Naive thymus-derived CD4-positive, alpha-beta T cell (primary cell): Measurements from ENCODE around the gene CAP1. TPM values are rescaled to one million over a fixed set of nuclear protein-coding genes. Genes with fewer than 3 reads are reported as not detected.

Experiments used
- ATAC-seq: fragments of 150-1000 bp; cut with Tn5 transposase; 2 replicates; pipeline ENCODE4 v1.10.0; 2021; ENCODE audit warnings: mild to moderate bottlenecking, moderate library complexity
- CTCF ChIA-PET: fragments of 350-600 bp; sonication (Branson Sonifier 250); formaldehyde crosslinking; loops from one replicate; lab custom pipeline; 2021; ENCODE audit warnings: antibody characterized with exemption; lab: Charles Lee
- POLR2A ChIA-PET: fragments of 350-600 bp; sonication (Branson Sonifier 250); formaldehyde crosslinking; loops from one replicate; lab custom pipeline; 2021; ENCODE audit warnings: antibody characterized with exemption, inconsistent platforms; lab: Charles Lee
- DNase-seq, 9 donors: peaks; one replicate each; pipeline versions ENCODE4 v3.0.0 to v3.0.0-alpha.2; 2020 to 2022; ENCODE audit warnings: mixed read lengths in 1 of 9
- H3K27ac ChIP-seq: one replicate; pipeline ENCODE4 v1.7.0; 2013; ENCODE audit warnings: mild to moderate bottlenecking, low read depth, low read length, moderate library complexity
- H3K27me3 ChIP-seq, 2 donors: one replicate each; pipeline ENCODE4 v1.7.0; 2013; ENCODE audit warnings: low read length in 2 of 2, mild to moderate bottlenecking in 2 of 2, moderate library complexity in 2 of 2; ENCODE audit not compliant: control insufficient read depth in 2 of 2, insufficient read depth in 2 of 2
- H3K36me3 ChIP-seq, 3 experiments: 1 replicate in 2 of 3; 2 replicates in 1 of 3; pipeline ENCODE4 v1.7.0; 2013; ENCODE audit warnings: low read length in 3 of 3, mild to moderate bottlenecking in 3 of 3, moderate library complexity in 1 of 3; ENCODE audit not compliant: insufficient read depth in 3 of 3, control insufficient read depth in 2 of 3
- H3K4me1 ChIP-seq, 2 donors: one replicate each; pipeline ENCODE4 v1.7.0; 2013; ENCODE audit warnings: low read length in 2 of 2, mild to moderate bottlenecking in 2 of 2, moderate library complexity in 1 of 2; ENCODE audit not compliant: control insufficient read depth in 2 of 2, insufficient read depth in 2 of 2
- H3K4me3 ChIP-seq: 2 replicates; pipeline ENCODE4 v1.7.0; 2013; ENCODE audit warnings: mild to moderate bottlenecking, low read length
- H3K9me3 ChIP-seq, 3 experiments: 1 replicate in 2 of 3; 2 replicates in 1 of 3; pipeline ENCODE4 v1.7.0; 2013; ENCODE audit warnings: low read length in 3 of 3; ENCODE audit not compliant: control insufficient read depth in 2 of 3
- H3K27ac Mint-ChIP-seq, 9 donors: one replicate each; pipeline ENCODE4 v1.8.0; 2020 to 2022; ENCODE audit warnings: mixed read lengths in 9 of 9, mild to moderate bottlenecking in 8 of 9, moderate library complexity in 5 of 9, inconsistent platforms in 2 of 9
- H3K27me3 Mint-ChIP-seq, 5 donors: one replicate each; pipeline ENCODE4 v1.8.0; 2021 to 2022; ENCODE audit warnings: mixed read lengths in 5 of 5, mild to moderate bottlenecking in 1 of 5
- H3K36me3 Mint-ChIP-seq, 5 donors: one replicate each; pipeline ENCODE4 v1.8.0; 2020 to 2022; ENCODE audit warnings: mixed read lengths in 5 of 5, mild to moderate bottlenecking in 3 of 5, inconsistent platforms in 1 of 5
- H3K4me1 Mint-ChIP-seq, 7 donors: one replicate each; pipeline ENCODE4 v1.8.0; 2020 to 2022; ENCODE audit warnings: mixed read lengths in 7 of 7, mild to moderate bottlenecking in 3 of 7, inconsistent platforms in 1 of 7
- H3K4me3 Mint-ChIP-seq, 10 donors: one replicate each; pipeline ENCODE4 v1.8.0; 2020 to 2022; ENCODE audit warnings: mild to moderate bottlenecking in 10 of 10, mixed read lengths in 10 of 10, moderate library complexity in 6 of 10, inconsistent platforms in 2 of 10
- H3K9me3 Mint-ChIP-seq, 11 donors: one replicate each; pipeline ENCODE4 v1.8.0; 2020 to 2022; ENCODE audit warnings: mixed read lengths in 11 of 11, mild to moderate bottlenecking in 4 of 11, inconsistent platforms in 1 of 11, moderate library complexity in 1 of 11
- intact Hi-C, 2 donors: fragments of 100-400 bp; cut with micrococcal nuclease; formaldehyde crosslinking; loops; one replicate each; pipeline ENCODE4 v1.15.1; 2023
- polyA plus RNA-seq, 2 donors: library from polyadenylated mRNA; unstranded; fragments of 300-500 nt; fragmentation: Illumina TruSeq; gene quantifications; one replicate each; pipeline ENCODE4 v1.2.3, GENCODE V29; 2021
- total RNA-seq, 6 experiments: library from RNA in 5 of 6; stranded (reverse) in 5 of 6; gene quantifications; 1 replicate in 5 of 6; 2 replicates in 1 of 6; pipeline ENCODE4 v1.2.3 and lab custom pipeline; 2021 to 2026

Gene CAP1
- total and polyA plus RNA-seq, 7 experiments from 2014 or later = 176 to 683 (median 378) TPM

DNA sequence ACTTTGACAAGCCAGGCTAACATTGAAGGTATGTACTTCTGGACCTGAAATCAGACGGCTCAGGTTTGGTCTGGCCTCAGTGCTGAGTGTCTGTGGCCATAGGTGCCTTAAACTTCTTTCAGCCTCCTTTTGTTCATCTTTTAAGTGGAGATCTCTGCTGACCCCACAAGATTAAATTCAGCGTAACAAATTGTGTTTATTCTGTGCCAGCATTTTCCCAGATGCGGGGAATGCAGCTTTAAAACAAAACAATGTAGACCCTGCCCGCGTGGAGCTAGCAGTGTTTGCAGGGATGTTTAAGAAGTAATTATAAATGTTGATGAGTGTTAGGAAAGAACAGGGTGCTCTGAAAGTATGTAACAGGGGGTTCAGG is 923 bp downstream of the CAP1 start:
- Histone ChIP-seq H3K9me3 (no peaks in the 10 kb centered on the region), H3K27ac (peak overlapping the region; percentile 91), H3K4me3 (peak overlapping the region; percentile 99), H3K27me3 (no peaks in the 10 kb centered on the region), H3K36me3 (peaks cover 0 to 8% (median 3%) of the 10 kb centered on the region in 3 experiments), H3K4me1 (peaks cover 48 to 58% of the 10 kb centered on the region in 2 donors)
- Mint-ChIP-seq H3K4me3 (peak overlapping the region; percentile 90 to 99 (median 98)), H3K27ac (peak overlapping the region; percentile 85 to 99 (median 97)), H3K36me3 (peaks cover 11 to 52% (median 25%) of the 10 kb centered on the region in 5 donors), H3K27me3 (no peaks in the 10 kb centered on the region), H3K4me1 (peaks cover 60 to 84% (median 73%) of the 10 kb centered on the region in 7 donors), H3K9me3 (peaks cover 0 to 2% (median 0%) of the 10 kb centered on the region in 11 donors)
- intact Hi-C loops = loop anchor here (2.0 to 5.0 kb wide), 5 partner anchors 273 to 936 kb away; partner anchors contain the start of genes CTPS1 (in 1 of the 2), NFYC (in 1 of the 2) and SMAP2 (in 1 of the 2)
- ATAC-seq = no peak
- ChIA-PET POLR2A (interaction anchor here (0.9 to 17.8 kb wide), 5 partner anchors 9 to 344 kb away, joined by 3 to 306 read pairs (median 7); partner anchors contain the start of gene ZMPSTE24), CTCF (interaction anchor here (0.7 to 1.7 kb wide), 3 partner anchors 18 to 144 kb away, joined by 3 to 5 read pairs (median 3); no protein-coding TSS in a partner anchor)
- no peak for DNase-seq

DNA sequence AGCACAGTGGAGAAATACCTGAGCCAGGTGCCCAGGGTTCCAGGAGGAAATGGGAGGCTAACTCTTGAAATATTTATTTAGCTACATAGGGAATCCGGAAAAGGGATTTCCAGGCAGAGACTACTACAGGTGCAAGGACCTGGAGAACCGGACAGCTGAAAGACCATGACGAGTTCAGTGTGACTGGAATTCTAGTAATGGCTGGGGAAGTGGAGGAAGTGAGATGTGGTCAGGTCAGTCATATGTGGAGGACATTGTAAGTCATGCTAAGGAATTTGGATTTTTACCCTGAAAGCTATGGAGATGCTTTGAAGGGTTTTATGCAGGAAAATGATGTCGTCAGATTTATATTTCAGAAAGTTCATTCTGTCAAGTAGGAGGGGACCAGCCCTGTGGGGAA is 1.8 kb downstream of the CAP1 start:
- ChIA-PET POLR2A (interaction anchor here (0.9 to 17.8 kb wide), 3 partner anchors 8 to 22 kb away, joined by 3 to 306 read pairs (median 38); no protein-coding TSS in a partner anchor), CTCF (interaction anchor here (0.8 to 1.7 kb wide), 5 partner anchors 9 to 35 kb away, joined by 3 to 5 read pairs (median 4); no protein-coding TSS in a partner anchor)
- H3K9me3 Mint-ChIP-seq = peaks cover 0 to 2% (median 0%) of the 10 kb centered on the region in 11 donors
- no peaks in the 10 kb centered on the region for H3K9me3 ChIP-seq
- DNase-seq (no peak), ATAC-seq (no peak)
- intact Hi-C loops = loop anchor here (5.0 kb wide), 4 partner anchors 330 to 935 kb away; partner anchors contain the start of genes CTPS1 (in 1 of the 2), NFYC (in 1 of the 2) and SMAP2 (in 1 of the 2)
- peaks cover 11 to 55% (median 25%) of the 10 kb centered on the region in 5 donors for H3K36me3 Mint-ChIP-seq
- peak overlapping the region; percentile 99 for H3K4me3 ChIP-seq
- H3K27me3 ChIP-seq = no peaks in the 10 kb centered on the region
- H3K27ac Mint-ChIP-seq = peak overlapping the region; percentile 51 to 97 (median 94)
- H3K27ac ChIP-seq = peak overlapping the region; percentile 91
- H3K27me3 Mint-ChIP-seq = no peaks in the 10 kb centered on the region
- peak overlapping the region; percentile 90 to 99 (median 98) for H3K4me3 Mint-ChIP-seq
- peaks cover 0 to 8% (median 3%) of the 10 kb centered on the region in 3 experiments for H3K36me3 ChIP-seq
- H3K4me1 ChIP-seq = peaks cover 49 to 66% of the 10 kb centered on the region in 2 donors
- peaks cover 60 to 81% (median 70%) of the 10 kb centered on the region in 7 donors for H3K4me1 Mint-ChIP-seq

DNA sequence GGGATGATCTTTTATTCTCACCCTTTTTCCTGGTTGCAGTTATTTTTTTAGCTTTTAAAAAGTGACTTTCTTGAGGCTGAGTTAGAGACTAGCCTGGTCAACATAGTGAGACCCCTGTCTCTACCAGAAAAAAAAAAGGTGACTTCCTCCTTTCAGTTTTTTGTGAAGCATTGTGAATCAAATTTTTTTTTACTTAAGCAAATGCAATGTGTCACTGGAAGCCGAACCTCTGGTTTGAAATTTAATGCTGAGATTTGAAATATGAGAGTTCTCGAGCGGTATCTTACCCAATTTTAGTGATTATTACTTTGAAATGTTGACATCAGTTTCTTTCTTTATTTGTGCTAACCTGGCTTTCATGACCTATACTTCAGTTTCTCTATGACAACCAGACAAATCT is 3.6 kb downstream of the CAP1 start:
- peak overlapping the region; percentile 99 for H3K4me3 ChIP-seq
- intact Hi-C loops = loop anchor here (5.0 kb wide), 4 partner anchors 328 to 933 kb away; partner anchors contain the start of genes CTPS1 (in 1 of the 2), NFYC (in 1 of the 2) and SMAP2 (in 1 of the 2)
- H3K4me1 ChIP-seq = peaks cover 47 to 67% of the 10 kb centered on the region in 2 donors
- Mint-ChIP-seq H3K27me3 (no peaks in the 10 kb centered on the region), H3K4me3 (peak overlapping the region; percentile 76 to 99 (median 98)), H3K4me1 (peaks cover 64 to 84% (median 74%) of the 10 kb centered on the region in 7 donors), H3K36me3 (peaks cover 11 to 58% (median 36%) of the 10 kb centered on the region in 5 donors), H3K27ac (peak overlapping the region; percentile 58 to 97 (median 85)), H3K9me3 (peaks cover 0 to 2% (median 0%) of the 10 kb centered on the region in 11 donors)
- ChIA-PET CTCF (no interaction called here), POLR2A (interaction anchor here (0.6 to 17.8 kb wide), 4 partner anchors 20 to 300 kb away, joined by 3 to 306 read pairs (median 4); no protein-coding TSS in a partner anchor)
- peak overlapping the region; percentile 91 for H3K27ac ChIP-seq
- H3K27me3 ChIP-seq = no peaks in the 10 kb centered on the region
- no peaks in the 10 kb centered on the region for H3K9me3 ChIP-seq
- peaks cover 0 to 8% (median 3%) of the 10 kb centered on the region in 3 experiments for H3K36me3 ChIP-seq
- DNase-seq (no peak), ATAC-seq (no peak)

DNA sequence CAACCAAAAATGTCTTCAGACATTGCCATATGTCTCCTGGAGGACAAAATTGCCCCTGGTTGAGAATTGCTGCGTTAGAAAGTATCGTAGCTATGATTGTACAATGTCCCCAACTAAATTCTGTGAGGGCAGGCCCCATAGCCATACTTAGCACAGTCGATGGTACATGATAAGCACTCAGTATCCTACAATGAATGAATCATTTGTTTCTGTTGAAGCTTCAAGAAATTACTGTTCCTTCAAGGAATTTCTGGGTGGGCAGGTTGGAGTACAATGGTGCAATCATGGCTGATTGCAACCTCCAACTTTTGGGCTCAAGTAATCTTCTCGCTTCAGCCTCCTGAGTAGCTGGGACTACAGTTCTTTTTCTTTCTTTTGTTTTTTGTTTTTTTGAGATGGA is 4.7 kb downstream of the CAP1 start:
- DNase-seq = no peak
- peaks cover 54 to 75% of the 10 kb centered on the region in 2 donors for H3K4me1 ChIP-seq
- H3K27me3 ChIP-seq = no peaks in the 10 kb centered on the region
- H3K4me3 ChIP-seq = peak overlapping the region; percentile 27
- H3K27me3 Mint-ChIP-seq = no peaks in the 10 kb centered on the region
- peak overlapping the region; percentile 79 to 99 (median 98) for H3K4me3 Mint-ChIP-seq
- no peaks in the 10 kb centered on the region for H3K9me3 ChIP-seq
- H3K36me3 Mint-ChIP-seq = peaks cover 11 to 65% (median 38%) of the 10 kb centered on the region in 5 donors
- peaks cover 0 to 8% (median 3%) of the 10 kb centered on the region in 3 experiments for H3K36me3 ChIP-seq
- CTCF ChIA-PET = no interaction called here
- no peak for ATAC-seq
- H3K4me1 Mint-ChIP-seq = peaks cover 66 to 88% (median 78%) of the 10 kb centered on the region in 7 donors
- peak overlapping the region; percentile 38 for H3K27ac ChIP-seq
- peak overlapping the region; percentile 72 to 97 (median 86) for H3K27ac Mint-ChIP-seq
- POLR2A ChIA-PET = interaction anchor here (1.0 to 17.8 kb wide), 3 partner anchors 13 to 72 kb away, joined by 4 to 306 read pairs (median 4); no protein-coding TSS in a partner anchor
- peaks cover 0 to 2% (median 0%) of the 10 kb centered on the region in 11 donors for H3K9me3 Mint-ChIP-seq
- intact Hi-C loops = no loop called here

DNA sequence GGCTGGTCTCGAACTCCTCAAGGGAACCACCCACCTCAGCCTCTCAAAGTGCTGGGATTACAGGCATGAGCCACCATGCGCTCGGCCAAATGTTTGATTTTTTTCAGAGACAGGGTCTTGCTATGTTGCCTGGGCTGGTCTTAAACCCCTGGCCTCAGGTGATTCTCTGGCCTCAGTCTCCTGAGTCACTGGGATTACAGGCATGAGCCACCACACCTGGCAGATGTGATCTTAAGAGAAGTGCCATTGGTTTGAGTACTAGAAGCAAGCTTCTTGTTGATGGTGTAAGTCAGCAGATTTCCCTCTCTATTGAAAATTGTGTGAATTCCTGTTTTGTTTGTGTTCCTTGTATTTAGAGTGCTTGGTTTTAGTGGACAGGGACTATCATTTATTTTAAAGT is 5.2 kb downstream of the CAP1 start:
- no peak for ATAC-seq
- Histone ChIP-seq H3K27me3 (no peaks in the 10 kb centered on the region), H3K4me3 (no peak overlapping the region), H3K36me3 (peaks cover 0 to 6% (median 3%) of the 10 kb centered on the region in 3 experiments), H3K27ac (peak overlapping the region; percentile 52), H3K4me1 (peaks cover 58 to 80% of the 10 kb centered on the region in 2 donors), H3K9me3 (no peaks in the 10 kb centered on the region)
- ChIA-PET CTCF (no interaction called here), POLR2A (interaction anchor here (1.0 to 17.8 kb wide), 2 partner anchors 13 to 19 kb away, joined by 4 to 306 read pairs; no protein-coding TSS in a partner anchor)
- Mint-ChIP-seq H3K4me3 (peak overlapping the region; percentile 79 to 99 (median 98)), H3K9me3 (peaks cover 0 to 2% (median 0%) of the 10 kb centered on the region in 11 donors), H3K27ac (peak overlapping the region; percentile 42 to 97 (median 86)), H3K36me3 (peaks cover 14 to 63% (median 41%) of the 10 kb centered on the region in 5 donors), H3K4me1 (peaks cover 70 to 91% (median 83%) of the 10 kb centered on the region in 7 donors), H3K27me3 (no peaks in the 10 kb centered on the region)
- intact Hi-C loops = no loop called here
- DNase-seq = no peak

DNA sequence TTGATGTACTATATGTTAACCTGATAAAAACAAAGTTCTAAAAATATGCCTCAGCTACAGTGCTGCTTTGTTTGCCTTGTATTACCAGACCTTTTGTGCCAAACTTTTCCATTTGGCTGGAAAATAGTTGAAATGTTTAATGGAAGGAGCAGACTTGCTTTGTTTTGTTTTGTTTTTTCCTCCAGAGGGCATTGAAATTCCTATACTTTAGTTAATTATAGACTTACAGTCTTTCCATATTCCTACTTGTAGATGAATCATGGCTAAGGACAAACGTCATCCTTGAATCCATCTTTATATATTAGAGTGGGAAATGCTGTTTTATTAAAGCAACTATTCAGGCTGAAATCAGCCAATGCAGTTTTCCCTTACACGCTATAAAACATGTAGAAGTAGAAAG is 6.7 kb downstream of the CAP1 start:
- H3K27ac ChIP-seq = peak overlapping the region; percentile 52

More for the DNA sequence above, 6.7 kb downstream of the CAP1 start:
- ChIA-PET CTCF (interaction anchor here (0.9 kb wide), 1 partner anchor 14 kb away, joined by 6 read pairs; no protein-coding TSS in a partner anchor), POLR2A (interaction anchor here (0.5 to 17.8 kb wide), 3 partner anchors 9 to 390 kb away, joined by 3 to 306 read pairs (median 4); no protein-coding TSS in a partner anchor)
- Mint-ChIP-seq H3K4me3 (peak overlapping the region in 9 of 10 donors; percentile 59 to 99 (median 72)), H3K36me3 (peaks cover 13 to 61% (median 36%) of the 10 kb centered on the region in 5 donors), H3K27me3 (no peaks in the 10 kb centered on the region), H3K9me3 (no peaks in the 10 kb centered on the region), H3K27ac (peak overlapping the region; percentile 65 to 97 (median 86)), H3K4me1 (peaks cover 68 to 95% (median 83%) of the 10 kb centered on the region in 7 donors)
- H3K27me3 ChIP-seq = no peaks in the 10 kb centered on the region
- ATAC-seq = no peak
- peaks cover 0 to 3% (median 0%) of the 10 kb centered on the region in 3 experiments for H3K36me3 ChIP-seq
- DNase-seq = no peak
- peaks cover 64 to 83% of the 10 kb centered on the region in 2 donors for H3K4me1 ChIP-seq
- no peaks in the 10 kb centered on the region for H3K9me3 ChIP-seq
- peak overlapping the region; percentile 12 for H3K4me3 ChIP-seq
- intact Hi-C loops = no loop called here
